IMR-90 (cell line): Measurements from ENCODE around the gene AJUBA. TPM values are rescaled to one million over a fixed set of nuclear protein-coding genes. Genes with fewer than 3 reads are reported as not detected.

Experiments
- ATAC-seq: fragments of 200-7000 bp; cut with Tn5 transposase; 2 replicates; pipeline ENCODE4 v1.9.1; 2020; ENCODE audit warnings: low read depth, mild to moderate bottlenecking, moderate library complexity
- BruUV-seq: library from RNA; stranded (reverse); fragments of 400-500 nt; replicated peaks from 2 replicates; lab custom pipeline; 2021; lab: Mats Ljungman, UMichigan
- CTCF ChIA-PET: fragments of 300-600 bp; formaldehyde crosslinking; extraction: SDS; loops from one replicate; lab custom pipeline; 2021; ENCODE audit warnings: antibody characterized with exemption; lab: Yijun Ruan, JAX
- POLR2A ChIA-PET: fragments of 300-600 bp; sonication (Branson Sonifier 250); formaldehyde crosslinking; loops from one replicate; lab custom pipeline; 2022; ENCODE audit warnings: antibody characterized with exemption; ENCODE audit not compliant: unreplicated experiment; lab: Charles Lee
- DNase-seq: peaks from one replicate; pipeline ENCODE4 v3.0.0; 2013
- H2AFZ ChIP-seq: replicated peaks from 2 replicates; pipeline ENCODE3; 2013; ENCODE audit warnings: low read length, mild to moderate bottlenecking; ENCODE audit not compliant: poor library complexity
- H2AK5ac ChIP-seq: 2 replicates; pipeline ENCODE4 v1.6.1; 2013; ENCODE audit warnings: low read depth, low read length, inconsistent platforms
- H2AK9ac ChIP-seq: replicated peaks from 2 replicates; pipeline ENCODE3; 2013; ENCODE audit warnings: mild to moderate bottlenecking, low read depth, low read length, moderate library complexity; ENCODE audit not compliant: poor library complexity
- H2BK120ac ChIP-seq: 2 replicates; pipeline ENCODE4 v1.6.1; 2013; ENCODE audit warnings: low read depth, low read length, inconsistent platforms
- H2BK15ac ChIP-seq: 3 replicates; pipeline ENCODE4 v1.6.1; 2013; ENCODE audit warnings: low read depth, low read length, inconsistent platforms
- H2BK20ac ChIP-seq: 2 replicates; pipeline ENCODE4 v1.6.1; 2013; ENCODE audit warnings: low read depth, mild to moderate bottlenecking, inconsistent platforms, low read length, moderate library complexity
- H2BK5ac ChIP-seq: 2 replicates; pipeline ENCODE4 v1.6.1; 2013; ENCODE audit warnings: mild to moderate bottlenecking, low read depth, low read length, inconsistent platforms; ENCODE audit not compliant: poor library complexity, severe bottlenecking
- H3K14ac ChIP-seq: replicated peaks from 2 replicates; pipeline ENCODE4 v1.6.1; 2013; ENCODE audit warnings: low read depth, low read length, inconsistent platforms
- H3K18ac ChIP-seq: 2 replicates; pipeline ENCODE4 v1.6.1; 2013; ENCODE audit warnings: low read depth, low read length, control low read depth
- H3K23ac ChIP-seq: 2 replicates; pipeline ENCODE4 v1.6.1; 2013; ENCODE audit warnings: low read depth, low read length, inconsistent platforms
- H3K27ac ChIP-seq: 2 replicates; pipeline ENCODE4 v1.5.1; 2013; ENCODE audit warnings: mild to moderate bottlenecking, control low read depth, low read length; ENCODE audit not compliant: insufficient read depth
- H3K27me3 ChIP-seq: 2 replicates; pipeline ENCODE4 v1.6.1; 2013; ENCODE audit warnings: low read length; ENCODE audit not compliant: control insufficient read depth, insufficient read depth
- H3K36me3 ChIP-seq: 2 replicates; pipeline ENCODE4 v1.6.1; 2013; ENCODE audit warnings: low read length, mixed read lengths; ENCODE audit not compliant: control insufficient read depth, insufficient read depth
- H3K4ac ChIP-seq: 2 replicates; pipeline ENCODE4 v1.6.1; 2013; ENCODE audit warnings: low read depth, low read length, inconsistent platforms
- H3K4me1 ChIP-seq: 2 replicates; pipeline ENCODE4 v1.6.1; 2013; ENCODE audit warnings: low read length, mixed read lengths; ENCODE audit not compliant: control insufficient read depth, insufficient read depth
- H3K4me2 ChIP-seq: 2 replicates; pipeline ENCODE4 v1.6.1; 2013; ENCODE audit warnings: low read depth, mild to moderate bottlenecking, control low read depth, low read length, moderate library complexity
- H3K4me3 ChIP-seq: 2 replicates; pipeline ENCODE4 v1.5.1; 2013; ENCODE audit warnings: low read depth, mild to moderate bottlenecking, control low read depth, low read length, moderate library complexity; ENCODE audit not compliant: insufficient read depth
- H3K56ac ChIP-seq: 2 replicates; pipeline ENCODE4 v1.6.1; 2013; ENCODE audit warnings: low read length, inconsistent platforms; ENCODE audit not compliant: insufficient read depth; ENCODE audit errors: extremely low read depth
- H3K79me1 ChIP-seq, 2 experiments: 2 replicates each; pipeline ENCODE4 v1.6.1; 2013; ENCODE audit warnings: low read length in 2 of 2, inconsistent platforms in 1 of 2, low read depth in 1 of 2
- H3K9ac ChIP-seq: 2 replicates; pipeline ENCODE4 v1.6.1; 2013; ENCODE audit warnings: low read depth, low read length, control low read depth
- H3K9me1 ChIP-seq: 2 replicates; pipeline ENCODE4 v1.6.1; 2013; ENCODE audit warnings: low read length, inconsistent platforms; ENCODE audit not compliant: insufficient read depth
- H3K9me3 ChIP-seq: 2 replicates; pipeline ENCODE4 v1.6.1; 2013; ENCODE audit warnings: low read length; ENCODE audit not compliant: control insufficient read depth, insufficient read depth
- H4K20me1 ChIP-seq: 2 replicates; pipeline ENCODE4 v1.6.1; 2013; ENCODE audit warnings: low read length, inconsistent platforms; ENCODE audit not compliant: insufficient read depth
- H4K5ac ChIP-seq: 2 replicates; pipeline ENCODE4 v1.6.1; 2013; ENCODE audit warnings: mild to moderate bottlenecking, low read depth, low read length, control low read depth
- H4K8ac ChIP-seq, 2 experiments: 2 replicates each; pipeline ENCODE4 v1.6.1; 2013; ENCODE audit warnings: low read depth in 2 of 2, low read length in 2 of 2, control low read depth in 1 of 2, inconsistent platforms in 1 of 2
- H4K91ac ChIP-seq: 2 replicates; pipeline ENCODE4 v1.6.1; 2013; ENCODE audit warnings: low read depth, low read length, inconsistent platforms; ENCODE audit not compliant: insufficient read depth
- BHLHE40 ChIP-seq: fragments of 150-350 bp; IDR thresholded peaks from 2 replicates; pipeline ENCODE4 v1.6.1; 2016; ENCODE audit warnings: mild to moderate bottlenecking, low read depth, low read length
- CEBPB ChIP-seq: IDR thresholded peaks from 2 replicates; pipeline ENCODE4 v1.6.1; 2012; ENCODE audit warnings: low read depth, low read length, improper control_type of control experiment
- FOS ChIP-seq: fragments of 150-350 bp; IDR thresholded peaks from 2 replicates; pipeline ENCODE4 v1.6.1; 2016; ENCODE audit warnings: low read depth, low read length
- POLR2A ChIP-seq: IDR thresholded peaks from 2 replicates; pipeline ENCODE4 v1.6.1; 2012; ENCODE audit warnings: mild to moderate bottlenecking, low read depth, low read length
- WGBS, 2 experiments: methylation state at CpG; one replicate each; pipeline versions ENCODE4 v1.1.5 to v1.1.7; 2013; ENCODE audit warnings: missing lambda C conversion rate in 2 of 2; ENCODE audit not compliant: insufficient read length in 1 of 2; ENCODE audit errors: extremely low coverage in 2 of 2; 5-methylcytosine and 5-hydroxymethylcytosine counted together
- dilution Hi-C: fragments of 300-500 bp; cut with HindIII; formaldehyde crosslinking; loops from one replicate; pipeline ENCODE4 v1.14.3; 2018; ENCODE audit warnings: low sequenced_read_pairs; ENCODE audit not compliant: unreplicated experiment
- in situ Hi-C: fragments of 300-500 bp; cut with MboI; formaldehyde crosslinking; loops from 3 replicates; pipeline ENCODE4 v1.14.3; 2019; ENCODE audit warnings: low sequenced_read_pairs, inconsistent platforms, mixed read lengths
- intact Hi-C: fragments of 100-400 bp; cut with micrococcal nuclease; formaldehyde crosslinking; loops from 2 replicates; pipeline ENCODE4 v1.10.0; 2022
- polyA plus RNA-seq, 3 experiments: library from polyadenylated mRNA; depleted of rRNA; stranded (reverse); fragments of >200 nt; gene quantifications; 2 replicates each; pipeline ENCODE4 v1.2.3, GENCODE V29; 2012; ENCODE audit warnings: low replicate concordance in 1 of 3
- total RNA-seq: library from RNA; depleted of rRNA; stranded (reverse); fragments of >200 nt; gene quantifications from 2 replicates; pipeline ENCODE4 v1.2.3, GENCODE V29; 2012

AJUBA gene
- total and polyA plus RNA-seq, 2 of the 4 experiments (the other 2 are of a cell fraction): 46.4 to 67.6 TPM

DNA sequence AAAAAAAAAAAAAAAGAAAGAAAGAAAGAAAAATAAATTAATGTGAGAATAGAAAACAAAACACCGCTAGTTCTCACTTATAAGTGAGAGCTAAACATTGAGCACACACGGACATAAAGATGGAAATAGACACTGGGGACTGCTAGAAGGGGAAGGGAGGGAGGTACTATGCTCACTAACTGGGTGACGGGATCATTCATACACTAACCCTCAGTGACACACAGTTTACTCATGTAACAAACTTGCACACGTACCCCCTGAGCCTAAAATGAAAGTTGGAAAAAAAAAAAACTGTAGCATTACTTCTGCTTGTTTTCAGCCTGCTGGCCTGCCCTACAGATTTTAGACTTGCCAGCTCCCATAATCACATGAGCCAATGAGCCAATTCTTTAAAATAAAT is 42.7 kb downstream of the AJUBA start:
- Histone ChIP-seq H3K9me1 (no peaks in the 10 kb centered on the region), H2BK120ac (no peak overlapping the region), H2BK15ac (no peak overlapping the region), H3K4me2 (peak overlapping the region; percentile 27; the same call in 1 of the 2 replicates), H3K14ac (peak overlapping the region; percentile 82; the same call in 1 of the 2 replicates), H2AK9ac (no peak overlapping the region), H3K4me3 (no peak overlapping the region), H3K18ac (no peak overlapping the region), H2BK20ac (no peak overlapping the region), H3K27me3 (no peaks in the 10 kb centered on the region), H3K9ac (no peak overlapping the region), H3K9me3 (no peaks in the 10 kb centered on the region), H2AFZ (peak overlapping the region; percentile 49), H4K20me1 (no peaks in the 10 kb centered on the region), H3K4ac (no peak overlapping the region), H2BK5ac (peak overlapping the region; percentile 58), H3K36me3 (no peaks in the 10 kb centered on the region), H3K56ac (no peak overlapping the region), H3K79me1 (no peaks in the 10 kb centered on the region), H2AK5ac (no peak overlapping the region), H3K4me1 (peaks cover 2% of the 10 kb centered on the region; the same call in 1 of the 2 replicates), H3K27ac (no peak overlapping the region), H4K5ac (no peak overlapping the region), H4K91ac (no peak overlapping the region), H4K8ac (peak overlapping the region in 1 of 2 experiments; percentile 66; a peak in 2 of 4 replicates), H3K23ac (peak overlapping the region; percentile 79; the same call in 1 of the 2 replicates)
- no TSS peak for BruUV-seq
- intact Hi-C loops (no loop called here), dilution Hi-C loops (no loop called here), in situ Hi-C loops (no loop called here)
- ChIA-PET CTCF (interaction anchor here (0.6 to 1.0 kb wide), 5 partner anchors 10 to 773 kb away, joined by 3 to 6 read pairs (median 3); no protein-coding TSS in a partner anchor), POLR2A (no interaction called here)
- TF ChIP-seq POLR2A (no peak), FOS (0 out of 2 replicates have a peak, but pooled peaks have one; percentile 21), BHLHE40 (0 out of 2 replicates have a peak, but pooled peaks have one; percentile 6), CEBPB (no peak)
- WGBS, 2 experiments: no CpG with 5 or more reads among the region's 4 CpGs
- peak; percentile 87 for ATAC-seq
- peak; percentile 86 for DNase-seq
